Adipocyte (in vitro differentiated cells): ENCODE results near the gene FRRS1.
A peak's percentile ranks its signal among the peaks of the same experiment; 100 is the strongest.

ENCODE experiments used
- DNase-seq: peaks from one replicate; pipeline ENCODE4 v3.0.0-alpha.2; 2015; ENCODE audit warnings: low read depth
- H3K27me3 ChIP-seq: replicated peaks from 2 replicates; pipeline ENCODE4 v1.7.0; 2013; ENCODE audit warnings: mild to moderate bottlenecking, low read length, moderate library complexity; ENCODE audit not compliant: control insufficient read depth, insufficient read depth
- H3K36me3 ChIP-seq: 2 replicates; pipeline ENCODE4 v1.7.0; 2013; ENCODE audit warnings: low read length, mild to moderate bottlenecking, moderate library complexity; ENCODE audit not compliant: control insufficient read depth, insufficient read depth, severe bottlenecking
- H3K4me1 ChIP-seq: 2 replicates; pipeline ENCODE4 v1.7.0; 2013; ENCODE audit warnings: mild to moderate bottlenecking, low read length, moderate library complexity; ENCODE audit not compliant: control insufficient read depth, insufficient read depth
- H3K4me3 ChIP-seq: 2 replicates; pipeline ENCODE4 v1.7.0; 2013; ENCODE audit warnings: mild to moderate bottlenecking, low read length, moderate library complexity
- H3K9ac ChIP-seq: 2 replicates; pipeline ENCODE4 v1.7.0; 2013; ENCODE audit warnings: mild to moderate bottlenecking, low read length, moderate library complexity
- H3K9me3 ChIP-seq: 2 replicates; pipeline ENCODE4 v1.7.0; 2013; ENCODE audit warnings: mild to moderate bottlenecking, low read length, moderate library complexity; ENCODE audit not compliant: control insufficient read depth

Gene FRRS1

DNA sequence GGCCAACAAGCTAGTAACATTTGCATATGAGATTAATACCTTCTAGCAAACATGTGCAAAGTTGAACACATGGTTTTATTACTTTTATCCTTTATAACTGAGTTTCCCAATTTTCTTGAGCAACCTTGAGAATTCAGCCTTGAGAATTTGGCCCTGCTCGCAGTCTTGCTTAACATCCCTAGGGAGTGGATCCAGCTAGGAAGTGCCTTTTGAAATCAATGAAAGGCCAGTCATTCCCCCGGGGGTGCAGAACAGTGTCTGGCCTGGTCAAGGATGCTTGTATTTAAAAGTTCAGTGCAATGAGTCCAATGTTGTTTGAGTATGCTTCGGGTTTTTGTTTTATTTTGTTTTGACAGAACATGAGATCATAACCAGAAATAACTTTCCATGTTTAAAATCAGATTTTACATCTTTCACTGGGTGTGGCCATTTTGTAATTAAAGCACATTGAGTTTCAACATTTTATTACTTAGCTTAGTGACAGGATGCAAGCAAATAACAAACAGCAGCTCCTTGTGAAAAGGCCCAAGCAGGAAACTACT is 103.8 kb downstream of the FRRS1 start:
- H3K36me3 ChIP-seq = peaks cover 32% of the 10 kb centered on the region
- no peaks in the 10 kb centered on the region for H3K9me3 ChIP-seq
- peak overlapping the region; percentile 75 for H3K9ac ChIP-seq
- no peaks in the 10 kb centered on the region for H3K27me3 ChIP-seq
- peak; percentile 99 for DNase-seq
- H3K4me1 ChIP-seq = peaks cover 70% of the 10 kb centered on the region
- H3K4me3 ChIP-seq = peak overlapping the region; percentile 63

DNA sequence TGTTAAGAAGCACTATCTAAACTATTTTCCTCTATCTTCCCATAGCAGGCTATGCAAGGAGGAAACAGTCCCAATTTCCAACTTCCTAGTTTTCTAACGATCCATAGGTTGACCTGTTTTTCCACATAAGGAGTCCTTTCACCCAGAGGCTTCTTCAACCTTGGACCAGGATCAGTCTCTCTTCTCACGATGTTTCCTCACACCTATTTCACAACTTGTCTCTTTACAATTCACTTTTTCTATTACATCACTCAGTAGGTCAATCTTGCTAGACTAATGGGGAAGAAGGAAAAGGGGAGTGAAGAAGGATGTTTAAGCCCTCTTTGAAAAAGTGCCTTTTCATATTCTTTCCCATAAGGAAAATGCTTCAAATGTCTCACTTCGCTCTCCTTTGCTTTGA is 104.7 kb downstream of the FRRS1 start:
- Histone ChIP-seq H3K4me3 (peak overlapping the region; percentile 63), H3K36me3 (peaks cover 24% of the 10 kb centered on the region), H3K4me1 (peaks cover 79% of the 10 kb centered on the region), H3K9ac (peak overlapping the region; percentile 75), H3K27me3 (no peaks in the 10 kb centered on the region), H3K9me3 (no peaks in the 10 kb centered on the region)
- peak; percentile 77 for DNase-seq

DNA sequence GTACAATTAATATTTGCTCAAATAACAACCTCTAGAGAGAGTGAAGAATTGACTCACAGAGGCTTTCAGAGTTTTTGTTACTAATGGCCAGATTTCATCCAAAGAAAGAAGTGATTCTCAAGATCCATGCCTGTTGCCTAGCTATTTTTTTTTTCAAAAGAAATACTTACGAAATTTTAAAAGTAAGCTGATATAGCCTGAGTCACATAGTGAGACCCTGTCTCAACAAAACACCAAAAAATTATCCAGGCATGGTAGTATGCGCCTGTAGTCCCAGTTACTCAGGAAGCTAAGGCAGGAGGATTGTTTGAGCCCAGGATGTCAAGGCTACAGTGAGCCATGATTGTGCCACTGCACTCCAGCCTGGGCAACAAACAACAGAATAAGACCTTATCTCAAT is 105.9 kb downstream of the FRRS1 start:
- Histone ChIP-seq H3K27me3 (no peaks in the 10 kb centered on the region), H3K4me3 (no peak overlapping the region), H3K36me3 (peaks cover 24% of the 10 kb centered on the region), H3K4me1 (peaks cover 76% of the 10 kb centered on the region), H3K9ac (peak overlapping the region; percentile 75), H3K9me3 (no peaks in the 10 kb centered on the region)
- peak; percentile 47 for DNase-seq

- peaks cover 17% of the 10 kb centered on the region for H3K36me3 ChIP-seq
- H3K4me1 ChIP-seq = peaks cover 69% of the 10 kb centered on the region
- H3K27me3 ChIP-seq = no peaks in the 10 kb centered on the region
- no peaks in the 10 kb centered on the region for H3K9me3 ChIP-seq
- H3K4me3 ChIP-seq = peak overlapping the region; percentile 58
- DNase-seq = peak; percentile 47
- peak overlapping the region; percentile 75 for H3K9ac ChIP-seq
Observed at GRCh38 chr1:99659755-99660210, 106.7 kb downstream of the FRRS1 start.
